GM23338 (cell line): ENCODE data around the gene FOXP2. TPM values are rescaled to one million over a fixed set of nuclear protein-coding genes. Genes with fewer than 3 reads are reported as not detected.

Experiments
- ATAC-seq: fragments of 200-7000 bp; cut with Tn5 transposase; 3 replicates; pipeline ENCODE4 v1.9.1; 2020
- DNase-seq: peaks from one replicate; pipeline ENCODE4 v3.0.0-alpha.2; 2015; ENCODE audit warnings: low spot score
- H2AFZ ChIP-seq: fragments of 200-600 bp; sonication (generic); 2 replicates; pipeline ENCODE4 v1.8.0; 2016; ENCODE audit warnings: antibody characterized with exemption, mild to moderate bottlenecking, moderate library complexity
- H3F3A ChIP-seq: fragments of 200-600 bp; sonication (generic); replicated peaks from 2 replicates; pipeline ENCODE4 v1.8.0; 2017; ENCODE audit warnings: antibody characterized with exemption, mixed run types, low read depth
- H3K27ac ChIP-seq: fragments of 200-600 bp; sonication (generic); 2 replicates; pipeline ENCODE4 v1.6.1; 2016; ENCODE audit warnings: low read depth
- H3K27me3 ChIP-seq: fragments of 200-600 bp; sonication (generic); 2 replicates; pipeline ENCODE4 v1.8.0; 2016; ENCODE audit warnings: mild to moderate bottlenecking, mixed run types, moderate library complexity; ENCODE audit not compliant: insufficient read depth
- H3K36me3 ChIP-seq: fragments of 200-600 bp; sonication (generic); 2 replicates; pipeline ENCODE4 v1.8.0; 2016; ENCODE audit warnings: mild to moderate bottlenecking; ENCODE audit not compliant: insufficient read depth
- H3K4me1 ChIP-seq: fragments of 200-600 bp; sonication (generic); 2 replicates; pipeline ENCODE4 v1.8.0; 2016; ENCODE audit warnings: mild to moderate bottlenecking, moderate library complexity; ENCODE audit not compliant: insufficient read depth
- H3K4me2 ChIP-seq: fragments of 200-600 bp; sonication (generic); 2 replicates; pipeline ENCODE4 v1.7.1; 2017; ENCODE audit warnings: mixed run types
- H3K4me3 ChIP-seq: fragments of 200-600 bp; sonication (generic); 2 replicates; pipeline ENCODE4 v1.6.1; 2016; ENCODE audit warnings: mixed run types
- H3K79me2 ChIP-seq: fragments of 200-600 bp; sonication (generic); replicated peaks from 2 replicates; pipeline ENCODE4 v1.8.0; 2017; ENCODE audit warnings: mild to moderate bottlenecking; ENCODE audit not compliant: insufficient read depth
- H3K9me2 ChIP-seq: fragments of 200-600 bp; sonication (generic); 2 replicates; pipeline ENCODE4 v1.8.0; 2017; ENCODE audit not compliant: insufficient read depth
- H4K20me1 ChIP-seq: fragments of 200-600 bp; sonication (generic); replicated peaks from 2 replicates; pipeline ENCODE4 v1.8.0; 2017; ENCODE audit warnings: mild to moderate bottlenecking; ENCODE audit not compliant: insufficient read depth
- H3K27ac Mint-ChIP-seq: 2 replicates; pipeline ENCODE4 v1.8.0; 2020; ENCODE audit warnings: inconsistent platforms, mild to moderate bottlenecking, moderate library complexity, mixed read lengths
- H3K27me3 Mint-ChIP-seq: 3 replicates; pipeline ENCODE4 v1.8.0; 2022; ENCODE audit warnings: low read depth, mild to moderate bottlenecking, moderate library complexity, mixed read lengths, inconsistent platforms; ENCODE audit not compliant: insufficient read depth, poor library complexity
- H3K36me3 Mint-ChIP-seq: 3 replicates; pipeline ENCODE4 v1.8.0; 2021; ENCODE audit warnings: low read depth, mild to moderate bottlenecking, inconsistent platforms, moderate library complexity, mixed read lengths
- H3K4me1 Mint-ChIP-seq: 3 replicates; pipeline ENCODE4 v1.8.0; 2020; ENCODE audit warnings: mild to moderate bottlenecking, inconsistent platforms, mixed read lengths
- H3K4me3 Mint-ChIP-seq: 3 replicates; pipeline ENCODE4 v1.8.0; 2021; ENCODE audit warnings: moderate library complexity, mild to moderate bottlenecking, inconsistent platforms, mixed read lengths
- H3K9me3 Mint-ChIP-seq: 3 replicates; pipeline ENCODE4 v1.8.0; 2020; ENCODE audit warnings: moderate library complexity, mild to moderate bottlenecking, inconsistent platforms, mixed read lengths
- CREB1 ChIP-seq: fragments of 250-450 bp; sonication (Bioruptor Pico); IDR thresholded peaks from 2 replicates; pipeline ENCODE4 v1.5.0; 2020; ENCODE audit warnings: low read depth, mild to moderate bottlenecking, moderate library complexity
- EZH2 ChIP-seq: fragments of 200-600 bp; sonication (generic); IDR thresholded peaks from one replicate; pipeline ENCODE4 v1.8.0; 2017; ENCODE audit warnings: antibody characterized with exemption, mild to moderate bottlenecking, low read depth; ENCODE audit not compliant: unreplicated experiment
- EZH2phosphoT487 ChIP-seq: fragments of 200-600 bp; sonication (generic); IDR thresholded peaks from one replicate; pipeline ENCODE4 v1.8.1; 2018; ENCODE audit warnings: antibody characterized with exemption; ENCODE audit not compliant: unreplicated experiment
- JUNB ChIP-seq: IDR thresholded peaks from one replicate; pipeline ENCODE4 v1.6.1; 2016; ENCODE audit warnings: antibody characterized with exemption; ENCODE audit not compliant: unreplicated experiment
- NANOG ChIP-seq: IDR thresholded peaks from 2 replicates; pipeline ENCODE4 v1.6.1; 2016; ENCODE audit warnings: antibody characterized with exemption, borderline replicate concordance
- POLR2AphosphoS5 ChIP-seq: IDR thresholded peaks from 2 replicates; pipeline ENCODE4 v1.6.1; 2016; ENCODE audit warnings: antibody characterized with exemption, low read depth
- STAT1 ChIP-seq: IDR thresholded peaks from one replicate; pipeline ENCODE4 v1.6.1; 2016; ENCODE audit warnings: antibody characterized with exemption; ENCODE audit not compliant: unreplicated experiment
- ZNF114 ChIP-seq: fragments of 250-450 bp; sonication (Bioruptor Pico); IDR thresholded peaks from 2 replicates; pipeline ENCODE4 v1.5.0; 2020; ENCODE audit warnings: mild to moderate bottlenecking, moderate library complexity
- ZNF331 ChIP-seq: fragments of 250-450 bp; sonication (Bioruptor Pico); IDR thresholded peaks from 2 replicates; pipeline ENCODE4 v1.5.0; 2020; ENCODE audit warnings: low read depth, mild to moderate bottlenecking, moderate library complexity
- polyA plus RNA-seq: library from polyadenylated mRNA; unstranded; fragments of >200 nt; fragmentation: Nextera tagmentation; extraction: Ambion mirVana; gene quantifications from 2 replicates; pipeline ENCODE4 v1.2.1, GENCODE V29; 2016
- total RNA-seq: library from RNA; depleted of rRNA; stranded (reverse); fragments of >200 nt; shearing (Covaris generic); gene quantifications from 2 replicates; pipeline ENCODE4 v1.2.3, GENCODE V29; 2014
- TF ChIP-seq, protein P1 (sequence below): IDR thresholded peaks from 2 replicates; pipeline ENCODE4 v1.6.1; 2016; ENCODE audit warnings: antibody characterized with exemption
- TF ChIP-seq, protein P2 (sequence below): fragments of 250-450 bp; sonication (Bioruptor Pico); IDR thresholded peaks from 2 replicates; pipeline ENCODE4 v1.5.0; 2020; ENCODE audit warnings: mild to moderate bottlenecking, moderate library complexity
- TF ChIP-seq, protein P3 (sequence below): IDR thresholded peaks from one replicate; pipeline ENCODE4 v1.6.1; 2018; ENCODE audit warnings: antibody characterized with exemption; ENCODE audit not compliant: unreplicated experiment
- TF ChIP-seq, protein P4 (sequence below), 2 experiments: fragments of 200-600 bp in 1 of 2; sonication (generic) in 1 of 2; conservative IDR thresholded peaks; 2 replicates each; pipeline versions ENCODE4 v1.5.1 to v1.6.1; 2016 to 2017; ENCODE audit warnings: antibody characterized with exemption in 2 of 2, low read depth in 2 of 2, mild to moderate bottlenecking in 2 of 2, moderate library complexity in 1 of 2

Gene FOXP2
- total and polyA plus RNA-seq, 2 experiments from 2014 or later = 0.03 to 0.24 TPM

DNA sequence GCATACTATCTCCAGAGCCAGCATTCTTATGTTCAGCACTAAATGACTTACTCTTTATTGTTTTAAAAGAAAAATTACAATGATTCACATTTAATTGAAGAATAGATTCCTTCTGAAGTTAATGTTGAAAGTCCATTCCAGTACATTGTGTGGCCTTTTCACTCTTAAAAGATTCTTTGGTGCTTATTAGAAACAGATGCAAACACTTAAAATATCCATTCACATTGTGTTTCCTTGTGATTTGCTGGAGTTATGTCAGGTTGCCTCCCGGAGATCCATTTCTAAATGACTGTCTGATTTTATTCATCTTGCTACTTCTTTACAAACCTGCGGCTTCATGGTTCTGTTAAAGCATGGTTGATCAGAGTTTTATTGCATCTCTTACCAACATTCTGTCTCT is 152.8 kb downstream of the FOXP2 start:
- no peak overlapping the region for H3K27ac Mint-ChIP-seq
- H3F3A ChIP-seq = no peaks in the 10 kb centered on the region

More for the DNA sequence above, 152.8 kb downstream of the FOXP2 start:
- no peaks in the 10 kb centered on the region for H4K20me1 ChIP-seq
- H3K4me3 ChIP-seq = no peak overlapping the region
- H3K9me2 ChIP-seq = no peaks in the 10 kb centered on the region
- H3K27me3 ChIP-seq = no peaks in the 10 kb centered on the region
- no peak overlapping the region for H3K4me2 ChIP-seq
- no peaks in the 10 kb centered on the region for H3K9me3 Mint-ChIP-seq
- H3K4me1 ChIP-seq = no peaks in the 10 kb centered on the region
- ATAC-seq = no peak
- H3K27me3 Mint-ChIP-seq = no peaks in the 10 kb centered on the region
- H3K36me3 ChIP-seq = no peaks in the 10 kb centered on the region
- H3K4me1 Mint-ChIP-seq = no peaks in the 10 kb centered on the region
- H3K27ac ChIP-seq = no peak overlapping the region
- TF ChIP-seq JUNB = no peak
- TF ChIP-seq, protein P1, sequence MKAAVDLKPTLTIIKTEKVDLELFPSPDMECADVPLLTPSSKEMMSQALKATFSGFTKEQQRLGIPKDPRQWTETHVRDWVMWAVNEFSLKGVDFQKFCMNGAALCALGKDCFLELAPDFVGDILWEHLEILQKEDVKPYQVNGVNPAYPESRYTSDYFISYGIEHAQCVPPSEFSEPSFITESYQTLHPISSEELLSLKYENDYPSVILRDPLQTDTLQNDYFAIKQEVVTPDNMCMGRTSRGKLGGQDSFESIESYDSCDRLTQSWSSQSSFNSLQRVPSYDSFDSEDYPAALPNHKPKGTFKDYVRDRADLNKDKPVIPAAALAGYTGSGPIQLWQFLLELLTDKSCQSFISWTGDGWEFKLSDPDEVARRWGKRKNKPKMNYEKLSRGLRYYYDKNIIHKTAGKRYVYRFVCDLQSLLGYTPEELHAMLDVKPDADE = no peak
- TF ChIP-seq, protein P2, sequence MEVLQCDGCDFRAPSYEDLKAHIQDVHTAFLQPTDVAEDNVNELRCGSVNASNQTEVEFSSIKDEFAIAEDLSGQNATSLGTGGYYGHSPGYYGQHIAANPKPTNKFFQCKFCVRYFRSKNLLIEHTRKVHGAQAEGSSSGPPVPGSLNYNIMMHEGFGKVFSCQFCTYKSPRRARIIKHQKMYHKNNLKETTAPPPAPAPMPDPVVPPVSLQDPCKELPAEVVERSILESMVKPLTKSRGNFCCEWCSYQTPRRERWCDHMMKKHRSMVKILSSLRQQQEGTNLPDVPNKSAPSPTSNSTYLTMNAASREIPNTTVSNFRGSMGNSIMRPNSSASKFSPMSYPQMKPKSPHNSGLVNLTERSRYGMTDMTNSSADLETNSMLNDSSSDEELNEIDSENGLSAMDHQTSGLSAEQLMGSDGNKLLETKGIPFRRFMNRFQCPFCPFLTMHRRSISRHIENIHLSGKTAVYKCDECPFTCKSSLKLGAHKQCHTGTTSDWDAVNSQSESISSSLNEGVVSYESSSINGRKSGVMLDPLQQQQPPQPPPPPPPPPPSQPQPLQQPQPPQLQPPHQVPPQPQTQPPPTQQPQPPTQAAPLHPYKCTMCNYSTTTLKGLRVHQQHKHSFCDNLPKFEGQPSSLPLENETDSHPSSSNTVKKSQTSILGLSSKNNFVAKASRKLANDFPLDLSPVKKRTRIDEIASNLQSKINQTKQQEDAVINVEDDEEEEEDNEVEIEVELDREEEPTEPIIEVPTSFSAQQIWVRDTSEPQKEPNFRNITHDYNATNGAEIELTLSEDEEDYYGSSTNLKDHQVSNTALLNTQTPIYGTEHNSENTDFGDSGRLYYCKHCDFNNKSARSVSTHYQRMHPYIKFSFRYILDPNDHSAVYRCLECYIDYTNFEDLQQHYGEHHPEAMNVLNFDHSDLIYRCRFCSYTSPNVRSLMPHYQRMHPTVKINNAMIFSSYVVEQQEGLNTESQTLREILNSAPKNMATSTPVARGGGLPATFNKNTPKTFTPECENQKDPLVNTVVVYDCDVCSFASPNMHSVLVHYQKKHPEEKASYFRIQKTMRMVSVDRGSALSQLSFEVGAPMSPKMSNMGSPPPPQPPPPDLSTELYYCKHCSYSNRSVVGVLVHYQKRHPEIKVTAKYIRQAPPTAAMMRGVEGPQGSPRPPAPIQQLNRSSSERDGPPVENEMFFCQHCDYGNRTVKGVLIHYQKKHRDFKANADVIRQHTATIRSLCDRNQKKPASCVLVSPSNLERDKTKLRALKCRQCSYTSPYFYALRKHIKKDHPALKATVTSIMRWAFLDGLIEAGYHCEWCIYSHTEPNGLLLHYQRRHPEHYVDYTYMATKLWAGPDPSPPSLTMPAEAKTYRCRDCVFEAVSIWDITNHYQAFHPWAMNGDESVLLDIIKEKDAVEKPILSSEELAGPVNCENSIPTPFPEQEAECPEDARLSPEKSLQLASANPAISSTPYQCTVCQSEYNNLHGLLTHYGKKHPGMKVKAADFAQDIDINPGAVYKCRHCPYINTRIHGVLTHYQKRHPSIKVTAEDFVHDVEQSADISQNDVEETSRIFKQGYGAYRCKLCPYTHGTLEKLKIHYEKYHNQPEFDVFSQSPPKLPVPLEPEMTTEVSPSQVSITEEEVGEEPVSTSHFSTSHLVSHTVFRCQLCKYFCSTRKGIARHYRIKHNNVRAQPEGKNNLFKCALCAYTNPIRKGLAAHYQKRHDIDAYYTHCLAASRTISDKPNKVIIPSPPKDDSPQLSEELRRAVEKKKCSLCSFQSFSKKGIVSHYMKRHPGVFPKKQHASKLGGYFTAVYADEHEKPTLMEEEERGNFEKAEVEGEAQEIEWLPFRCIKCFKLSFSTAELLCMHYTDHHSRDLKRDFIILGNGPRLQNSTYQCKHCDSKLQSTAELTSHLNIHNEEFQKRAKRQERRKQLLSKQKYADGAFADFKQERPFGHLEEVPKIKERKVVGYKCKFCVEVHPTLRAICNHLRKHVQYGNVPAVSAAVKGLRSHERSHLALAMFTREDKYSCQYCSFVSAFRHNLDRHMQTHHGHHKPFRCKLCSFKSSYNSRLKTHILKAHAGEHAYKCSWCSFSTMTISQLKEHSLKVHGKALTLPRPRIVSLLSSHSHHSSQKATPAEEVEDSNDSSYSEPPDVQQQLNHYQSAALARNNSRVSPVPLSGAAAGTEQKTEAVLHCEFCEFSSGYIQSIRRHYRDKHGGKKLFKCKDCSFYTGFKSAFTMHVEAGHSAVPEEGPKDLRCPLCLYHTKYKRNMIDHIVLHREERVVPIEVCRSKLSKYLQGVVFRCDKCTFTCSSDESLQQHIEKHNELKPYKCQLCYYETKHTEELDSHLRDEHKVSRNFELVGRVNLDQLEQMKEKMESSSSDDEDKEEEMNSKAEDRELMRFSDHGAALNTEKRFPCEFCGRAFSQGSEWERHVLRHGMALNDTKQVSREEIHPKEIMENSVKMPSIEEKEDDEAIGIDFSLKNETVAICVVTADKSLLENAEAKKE (CRISPR knock-in tag) = no peak
- TF ChIP-seq CREB1 = no peak
- no peak for TF ChIP-seq STAT1
- TF ChIP-seq EZH2phosphoT487 = no peak
- TF ChIP-seq ZNF331 = no peak
- TF ChIP-seq ZNF114 (CRISPR knock-in tag) = no peak
- no peak for TF ChIP-seq NANOG
- TF ChIP-seq EZH2 = no peak
- TF ChIP-seq, protein P3, sequence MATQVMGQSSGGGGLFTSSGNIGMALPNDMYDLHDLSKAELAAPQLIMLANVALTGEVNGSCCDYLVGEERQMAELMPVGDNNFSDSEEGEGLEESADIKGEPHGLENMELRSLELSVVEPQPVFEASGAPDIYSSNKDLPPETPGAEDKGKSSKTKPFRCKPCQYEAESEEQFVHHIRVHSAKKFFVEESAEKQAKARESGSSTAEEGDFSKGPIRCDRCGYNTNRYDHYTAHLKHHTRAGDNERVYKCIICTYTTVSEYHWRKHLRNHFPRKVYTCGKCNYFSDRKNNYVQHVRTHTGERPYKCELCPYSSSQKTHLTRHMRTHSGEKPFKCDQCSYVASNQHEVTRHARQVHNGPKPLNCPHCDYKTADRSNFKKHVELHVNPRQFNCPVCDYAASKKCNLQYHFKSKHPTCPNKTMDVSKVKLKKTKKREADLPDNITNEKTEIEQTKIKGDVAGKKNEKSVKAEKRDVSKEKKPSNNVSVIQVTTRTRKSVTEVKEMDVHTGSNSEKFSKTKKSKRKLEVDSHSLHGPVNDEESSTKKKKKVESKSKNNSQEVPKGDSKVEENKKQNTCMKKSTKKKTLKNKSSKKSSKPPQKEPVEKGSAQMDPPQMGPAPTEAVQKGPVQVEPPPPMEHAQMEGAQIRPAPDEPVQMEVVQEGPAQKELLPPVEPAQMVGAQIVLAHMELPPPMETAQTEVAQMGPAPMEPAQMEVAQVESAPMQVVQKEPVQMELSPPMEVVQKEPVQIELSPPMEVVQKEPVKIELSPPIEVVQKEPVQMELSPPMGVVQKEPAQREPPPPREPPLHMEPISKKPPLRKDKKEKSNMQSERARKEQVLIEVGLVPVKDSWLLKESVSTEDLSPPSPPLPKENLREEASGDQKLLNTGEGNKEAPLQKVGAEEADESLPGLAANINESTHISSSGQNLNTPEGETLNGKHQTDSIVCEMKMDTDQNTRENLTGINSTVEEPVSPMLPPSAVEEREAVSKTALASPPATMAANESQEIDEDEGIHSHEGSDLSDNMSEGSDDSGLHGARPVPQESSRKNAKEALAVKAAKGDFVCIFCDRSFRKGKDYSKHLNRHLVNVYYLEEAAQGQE = no peak
- TF ChIP-seq POLR2AphosphoS5 = no peak
- TF ChIP-seq, protein P4, sequence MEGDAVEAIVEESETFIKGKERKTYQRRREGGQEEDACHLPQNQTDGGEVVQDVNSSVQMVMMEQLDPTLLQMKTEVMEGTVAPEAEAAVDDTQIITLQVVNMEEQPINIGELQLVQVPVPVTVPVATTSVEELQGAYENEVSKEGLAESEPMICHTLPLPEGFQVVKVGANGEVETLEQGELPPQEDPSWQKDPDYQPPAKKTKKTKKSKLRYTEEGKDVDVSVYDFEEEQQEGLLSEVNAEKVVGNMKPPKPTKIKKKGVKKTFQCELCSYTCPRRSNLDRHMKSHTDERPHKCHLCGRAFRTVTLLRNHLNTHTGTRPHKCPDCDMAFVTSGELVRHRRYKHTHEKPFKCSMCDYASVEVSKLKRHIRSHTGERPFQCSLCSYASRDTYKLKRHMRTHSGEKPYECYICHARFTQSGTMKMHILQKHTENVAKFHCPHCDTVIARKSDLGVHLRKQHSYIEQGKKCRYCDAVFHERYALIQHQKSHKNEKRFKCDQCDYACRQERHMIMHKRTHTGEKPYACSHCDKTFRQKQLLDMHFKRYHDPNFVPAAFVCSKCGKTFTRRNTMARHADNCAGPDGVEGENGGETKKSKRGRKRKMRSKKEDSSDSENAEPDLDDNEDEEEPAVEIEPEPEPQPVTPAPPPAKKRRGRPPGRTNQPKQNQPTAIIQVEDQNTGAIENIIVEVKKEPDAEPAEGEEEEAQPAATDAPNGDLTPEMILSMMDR (conservative IDR thresholded peaks at IDR 0.05; ENCODE audit: low read depth in 2 of 2) = no peak
- no peak for DNase-seq
- no peak overlapping the region for H3K4me3 Mint-ChIP-seq
- H2AFZ ChIP-seq = 0 out of 2 replicates have a peak overlapping the region, but pooled peaks have one; percentile 20
- H3K36me3 Mint-ChIP-seq = no peaks in the 10 kb centered on the region
- H3K79me2 ChIP-seq = no peaks in the 10 kb centered on the region
